ENCODE measurements around the gene FADS6.

Gene FADS6

DNA sequence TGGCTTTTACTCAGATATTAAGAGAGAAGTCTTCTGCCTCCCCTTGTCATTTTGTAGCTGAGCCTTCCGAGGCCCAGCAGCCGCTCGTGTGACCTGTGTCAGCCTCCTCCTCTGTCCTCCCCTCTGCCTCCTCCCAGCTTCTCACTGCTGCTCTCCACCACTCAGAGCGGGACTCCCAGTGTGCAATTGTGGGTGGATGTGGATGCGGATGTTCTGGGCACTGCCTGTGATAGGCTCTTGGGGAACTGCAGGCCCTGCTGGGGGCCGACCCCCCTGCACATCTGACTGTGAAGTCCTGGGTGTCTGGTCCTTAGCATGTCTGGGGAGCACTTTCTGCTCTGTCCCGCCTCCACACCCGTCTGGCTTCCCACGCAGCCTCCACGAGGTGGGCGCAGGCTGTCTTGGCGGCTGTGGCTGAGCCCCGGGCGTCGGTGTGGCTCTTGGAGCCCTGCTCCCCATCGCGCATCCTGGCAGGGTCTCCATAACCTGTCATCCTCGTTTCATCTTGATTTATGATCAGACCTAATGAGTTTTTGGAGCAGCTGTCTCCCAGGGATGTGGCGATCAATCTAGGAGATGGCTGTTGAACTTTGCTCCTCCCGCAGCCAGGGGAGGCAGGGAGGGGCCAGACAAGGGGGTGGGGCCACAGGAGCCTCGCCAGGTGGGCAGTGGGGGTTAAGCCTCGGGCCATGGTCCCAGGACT is 61.8 kb downstream of the FADS6 start:
- DNase-seq (ENCODE audit: low read depth, low spot score): no peak

DNA sequence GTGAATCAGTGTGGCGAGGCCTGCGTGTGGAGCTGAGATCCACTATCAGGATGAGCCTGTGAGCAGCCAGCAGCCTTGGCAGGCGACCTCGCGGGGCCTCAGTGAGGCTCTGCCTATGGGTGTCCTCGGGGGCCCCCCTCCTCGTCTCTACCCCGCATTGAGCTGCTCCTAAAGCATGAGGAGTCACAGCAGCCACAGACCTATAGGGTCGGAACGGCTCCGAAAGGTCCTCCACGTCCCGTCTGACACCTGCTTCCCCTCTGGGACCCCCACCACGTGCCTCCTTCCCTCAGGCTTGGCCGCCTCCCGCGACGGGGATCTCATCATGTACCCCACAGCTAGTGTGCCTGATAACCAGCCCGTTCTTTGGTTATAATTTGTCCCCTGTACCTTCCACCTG is 62.6 kb downstream of the FADS6 start:
- no peak for DNase-seq (ENCODE audit: low read depth, low spot score)

DNA sequence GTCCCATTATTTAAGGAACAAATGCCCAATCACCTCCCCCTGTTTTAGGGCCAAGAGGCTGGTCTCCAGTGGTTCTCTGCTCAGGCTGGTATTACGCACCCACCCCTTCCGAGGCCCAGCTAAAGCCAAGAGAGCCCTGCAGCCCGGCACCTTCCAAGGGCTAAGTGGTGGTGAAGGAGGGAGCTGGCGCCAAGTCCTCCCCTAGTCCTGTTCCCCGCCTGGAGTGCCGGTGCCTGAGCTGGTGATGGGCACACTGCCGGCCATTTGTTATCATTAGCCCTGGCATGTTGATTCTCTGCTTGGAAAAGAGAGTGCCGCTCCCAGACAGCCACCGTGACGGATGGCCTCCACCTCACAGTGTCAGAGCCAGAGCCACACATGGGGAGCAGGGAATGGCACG is 65.6 kb downstream of the FADS6 start:
- DNase-seq (ENCODE audit: low read depth, low spot score): no peak
